ENCODE measurements around the gene LMTK2. TPM values are rescaled to one million over a fixed set of nuclear protein-coding genes. Genes with fewer than 3 reads are reported as not detected.

Gene LMTK2
- total RNA-seq, 4 donors from 2014 or later, result 10.4 to 14.4 (median 12.3) TPM

- 0 to 4% methylated on average over 10 to 16 of the region's 49 CpGs for WGBS, 2 donors
- Histone ChIP-seq H3K27ac (no peak overlapping the region), H3K4me1 (peaks cover 0 to 21% (median 0%) of the 10 kb centered on the region in 4 donors), H3K9me3 (no peaks in the 10 kb centered on the region), H3K36me3 (peaks cover 0 to 36% (median 0%) of the 10 kb centered on the region in 3 donors), H3K4me3 (peak overlapping the region in 3 of 4 donors; percentile 18 to 41 (median 19)), H3K27me3 (peaks cover 0 to 10% of the 10 kb centered on the region in 2 donors)
- no peak for DNase-seq (ENCODE audit: low spot score in 2 of 2)
- no peak for TF ChIP-seq EP300 (IDR thresholded peaks at IDR 0.05)
Measured at GRCh38 chr7:98210513-98211220, 104.0 kb downstream of the LMTK2 start.

DNA sequence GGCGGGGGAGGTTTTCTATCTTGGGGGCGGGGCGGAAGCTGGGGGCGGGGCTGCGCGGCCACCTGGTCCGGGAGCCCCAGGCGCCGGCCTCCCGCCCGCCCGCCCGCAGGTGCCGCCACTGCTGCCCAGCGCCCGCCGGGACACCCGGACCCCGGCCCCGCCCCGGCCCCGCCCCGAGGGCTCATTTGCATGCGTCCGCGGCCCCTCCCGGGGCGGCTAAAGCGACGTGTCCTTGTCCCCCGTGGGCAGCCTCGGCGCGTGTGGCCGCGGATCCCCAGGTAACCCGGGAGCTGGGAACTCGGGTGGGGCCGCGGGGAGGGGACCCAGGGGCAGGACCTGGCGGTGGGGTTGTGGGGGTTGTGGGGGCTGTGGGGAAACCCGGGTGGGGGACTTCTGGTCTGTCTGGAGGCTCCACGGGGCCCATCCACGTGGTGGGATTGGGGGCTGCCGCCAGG, 104.6 kb downstream of the LMTK2 start, which contains the start of gene BHLHA15:
Gene BHLHA15 (plus strand): TSS at position 219 of the 455 bp plus-strand sequence. CDS start 871 bp downstream, outside the sequence.
- WGBS, 2 donors, result 0 to 8% methylated on average over 2 to 11 of the region's 45 CpGs
- peaks cover 0 to 10% of the 10 kb centered on the region in 2 donors for H3K27me3 ChIP-seq
- no peak within 1 kb of the TSS for H3K27ac ChIP-seq
- DNase-seq (ENCODE audit: low spot score in 2 of 2), result no peak
- H3K9me3 ChIP-seq, result no peaks in the 10 kb centered on the region
- peaks cover 0 to 36% (median 0%) of the 10 kb centered on the region in 3 donors for H3K36me3 ChIP-seq
- TF ChIP-seq EP300 (IDR thresholded peaks at IDR 0.05), result no peak
- no peak for TF ChIP-seq POLR2A (IDR thresholded peaks at IDR 0.05)
- no peak for TF ChIP-seq CTCF (IDR thresholded peaks at IDR 0.05)
- H3K4me1 ChIP-seq, result peaks cover 0 to 21% (median 0%) of the 10 kb centered on the region in 4 donors
- peak within 1 kb of the TSS in 3 of 4 donors; percentile 18 to 41 (median 19) for H3K4me3 ChIP-seq

DNA sequence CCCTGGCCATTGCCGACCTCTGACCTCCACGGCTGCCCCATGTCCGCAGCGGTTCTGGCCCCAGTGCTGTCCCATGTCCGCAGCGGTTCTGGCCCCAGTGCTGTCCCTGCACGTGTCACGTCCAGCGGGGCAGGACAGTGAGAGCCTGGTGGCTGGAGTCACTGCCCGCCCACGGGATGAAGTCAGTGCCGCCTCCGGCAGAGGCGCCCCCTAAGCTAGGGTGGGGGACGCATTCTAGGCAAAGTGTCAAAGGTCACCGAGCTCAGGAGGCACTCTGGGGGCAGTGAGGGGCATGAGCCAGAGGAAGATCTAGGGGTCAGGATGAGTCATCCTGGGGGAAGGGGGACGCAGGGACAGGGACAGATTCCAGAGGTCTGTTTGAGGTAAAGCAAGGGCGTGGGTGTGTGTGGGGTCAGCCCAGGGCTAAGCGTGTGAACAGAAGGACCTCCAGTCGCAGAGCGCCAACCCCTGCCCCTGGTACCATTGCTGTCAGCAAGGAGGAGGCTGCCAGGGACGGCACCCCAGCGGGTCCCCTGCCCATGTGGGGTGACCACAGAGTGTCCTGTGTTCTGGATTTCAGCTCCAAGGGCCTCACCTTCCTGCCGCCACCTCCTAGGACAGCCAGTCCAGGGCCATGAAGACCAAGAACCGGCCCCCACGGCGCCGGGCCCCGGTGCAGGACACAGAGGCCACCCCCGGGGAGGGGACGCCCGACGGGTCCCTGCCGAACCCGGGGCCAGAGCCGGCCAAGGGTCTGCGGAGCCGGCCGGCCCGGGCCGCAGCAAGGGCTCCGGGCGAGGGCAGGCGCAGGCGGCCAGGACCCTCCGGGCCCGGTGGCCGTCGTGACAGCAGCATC, 105.2 kb downstream of the LMTK2 start:
- TF ChIP-seq POLR2A (IDR thresholded peaks at IDR 0.05), result no peak
- no peak for TF ChIP-seq CTCF (IDR thresholded peaks at IDR 0.05)
- TF ChIP-seq EP300 (IDR thresholded peaks at IDR 0.05), result no peak
- Histone ChIP-seq H3K36me3 (peaks cover 0 to 36% (median 0%) of the 10 kb centered on the region in 3 donors), H3K4me1 (peaks cover 0 to 21% (median 0%) of the 10 kb centered on the region in 4 donors), H3K27ac (no peak overlapping the region), H3K27me3 (peaks cover 0 to 10% of the 10 kb centered on the region in 2 donors), H3K4me3 (peak overlapping the region in 1 of 4 donors; percentile 41), H3K9me3 (no peaks in the 10 kb centered on the region)
- WGBS, 2 donors, result 73 to 84% methylated on average over 38 to 44 of the region's 49 CpGs
- DNase-seq (ENCODE audit: low spot score in 2 of 2), result no peak

GRCh38 chr7:98212532-98213041, 105.9 kb downstream of the LMTK2 start:
- WGBS, 2 donors, result 92 to 93% methylated on average over 23 to 30 of the region's 30 CpGs
- peaks cover 0 to 22% (median under 1%) of the 10 kb centered on the region in 4 donors for H3K4me1 ChIP-seq
- peaks cover 0 to 36% (median 0%) of the 10 kb centered on the region in 3 donors for H3K36me3 ChIP-seq
- H3K27me3 ChIP-seq, result peaks cover 0 to 10% of the 10 kb centered on the region in 2 donors
- H3K9me3 ChIP-seq, result no peaks in the 10 kb centered on the region
- H3K27ac ChIP-seq, result no peak overlapping the region
- no peak for DNase-seq (ENCODE audit: low spot score in 2 of 2)
- H3K4me3 ChIP-seq, result no peak overlapping the region
- TF ChIP-seq CTCF (IDR thresholded peaks at IDR 0.05), result no peak
- no peak for TF ChIP-seq POLR2A (IDR thresholded peaks at IDR 0.05)
- no peak for TF ChIP-seq EP300 (IDR thresholded peaks at IDR 0.05)

DNA sequence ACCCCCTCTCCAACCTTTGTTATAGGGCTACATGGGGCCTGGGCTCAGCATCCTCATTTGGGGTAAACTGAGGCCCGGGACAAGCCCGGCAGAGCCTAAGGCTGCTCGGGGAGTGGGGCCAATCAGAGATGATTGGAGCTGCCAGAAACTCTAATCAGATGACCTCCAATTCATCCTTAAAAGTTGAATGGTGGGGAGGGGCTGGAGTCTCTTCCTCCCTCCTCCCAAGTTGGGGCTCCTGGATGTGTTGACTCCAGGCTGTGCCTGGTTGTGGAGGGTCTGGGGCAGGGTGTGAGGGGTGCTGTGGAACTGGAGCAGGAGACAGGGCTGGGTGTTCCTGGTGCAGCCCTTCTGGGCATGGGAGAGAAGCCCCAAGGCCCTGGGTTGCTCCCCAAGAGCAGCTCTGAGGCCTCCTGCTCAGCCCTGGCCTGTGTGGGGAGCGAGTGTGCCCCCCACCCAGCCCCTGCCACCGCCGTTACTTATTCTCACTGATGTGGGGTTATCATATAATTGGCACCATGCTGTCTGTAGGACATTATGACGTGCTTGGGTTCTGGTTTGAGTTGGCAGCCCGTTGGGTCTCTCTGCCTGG, 106.7 kb downstream of the LMTK2 start:
- no peaks in the 10 kb centered on the region for H3K9me3 ChIP-seq
- 93 to 94% methylated on average over 7 to 8 of the region's 8 CpGs for WGBS, 2 donors
- no peak overlapping the region for H3K4me3 ChIP-seq
- H3K4me1 ChIP-seq, result peaks cover 0 to 30% (median 5%) of the 10 kb centered on the region in 4 donors
- H3K36me3 ChIP-seq, result peaks cover 0 to 38% (median 0%) of the 10 kb centered on the region in 3 donors
- peaks cover 0 to 10% of the 10 kb centered on the region in 2 donors for H3K27me3 ChIP-seq
- TF ChIP-seq EP300 (IDR thresholded peaks at IDR 0.05), result no peak
- TF ChIP-seq POLR2A (IDR thresholded peaks at IDR 0.05), result no peak
- TF ChIP-seq CTCF (IDR thresholded peaks at IDR 0.05), result no peak
- H3K27ac ChIP-seq, result no peak overlapping the region
- DNase-seq (ENCODE audit: low spot score in 2 of 2), result no peak
